Stimulated activated CD4-positive, alpha-beta T cell treated with anti-CD3 and anti-CD28 coated beads, Interleukin-1b, Interleukin-23, amount 100 ng/mL, for 48 hours (primary cell): Measurements from ENCODE around the gene OR4D9.

ENCODE experiments used
- DNase-seq: peaks from one replicate; pipeline ENCODE4 v3.0.0-alpha.2; 2020

Gene OR4D9

GRCh38 chr11:59550842-59551658 is 39.7 kb downstream of the OR4D9 start:
- DNase-seq: peak; percentile 87

GRCh38 chr11:59551659-59552521 is 40.6 kb downstream of the OR4D9 start:
- no peak for DNase-seq

- DNase-seq: no peak
Observed at GRCh38 chr11:59552844-59553243, 41.5 kb downstream of the OR4D9 start.

- DNase-seq: no peak
Observed at GRCh38 chr11:59553323-59553722, 42.0 kb downstream of the OR4D9 start.

DNA sequence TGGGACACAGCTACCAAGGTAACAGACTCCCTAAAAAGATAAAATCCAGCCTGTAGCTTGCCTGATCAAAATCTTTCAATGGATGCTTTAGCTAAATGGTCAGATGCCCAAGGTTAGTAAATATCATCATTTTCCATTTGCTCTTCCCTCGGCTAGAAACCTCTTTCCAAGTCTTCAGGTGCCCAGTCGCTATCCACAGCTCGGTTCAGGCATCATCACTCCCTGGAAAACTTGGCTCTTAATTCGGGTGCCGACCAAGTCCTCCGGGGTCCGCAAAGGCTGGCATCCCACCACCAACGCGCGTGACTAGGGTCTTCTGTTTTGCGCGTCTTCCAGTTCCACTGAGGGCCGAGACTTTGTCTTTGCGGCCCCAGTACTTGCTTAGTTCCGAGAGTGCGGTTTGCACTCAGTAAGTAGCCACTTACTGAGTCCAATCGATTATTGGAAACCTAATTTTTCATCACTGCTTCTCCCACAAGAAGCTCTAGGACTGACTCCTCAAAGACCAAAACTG is 44.3 kb downstream of the OR4D9 start:
- no peak for DNase-seq

GRCh38 chr11:59556115-59556916 is 45.0 kb downstream of the OR4D9 start:
- peak; percentile 85 for DNase-seq

- no peak for DNase-seq
Observed at GRCh38 chr11:59556917-59557348, 45.6 kb downstream of the OR4D9 start.

DNA sequence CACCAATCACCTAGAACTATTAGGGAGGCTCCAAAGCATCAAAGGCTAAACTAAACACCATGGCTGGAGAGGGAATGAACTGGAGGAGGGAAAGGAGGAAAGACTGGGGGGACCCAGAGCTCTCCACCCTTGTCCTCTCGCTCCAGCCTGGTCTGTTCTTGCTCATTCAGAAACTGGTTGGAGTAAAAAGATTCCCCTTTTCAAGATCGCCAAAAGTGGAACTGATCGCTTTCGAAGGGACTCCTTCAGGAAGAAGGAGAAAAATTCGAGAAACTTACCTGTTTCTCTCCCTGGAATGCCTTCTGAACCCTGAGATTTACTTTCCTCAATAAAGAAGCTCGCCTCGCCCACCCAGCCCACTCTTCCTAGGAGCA is 46.9 kb downstream of the OR4D9 start:
- no peak for DNase-seq

DNA sequence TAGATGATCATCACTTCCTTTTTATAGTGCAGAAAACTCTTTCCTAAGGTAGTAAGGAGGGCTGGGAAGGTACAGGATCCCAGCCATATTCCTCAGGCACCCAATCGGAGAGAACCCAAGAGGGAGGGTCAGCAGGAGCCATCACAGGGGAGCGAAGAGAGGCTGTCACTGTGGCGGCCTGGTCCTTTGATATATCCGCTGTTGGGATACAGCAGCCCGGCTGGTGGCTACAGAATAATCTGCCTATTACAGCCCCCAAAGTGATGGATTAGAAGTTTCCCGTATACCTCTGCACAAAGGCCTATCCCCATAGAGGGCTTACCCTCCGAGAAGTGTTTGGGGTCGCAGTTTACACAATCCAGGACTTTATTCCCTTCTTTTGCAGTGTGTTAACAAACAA is 48.5 kb downstream of the OR4D9 start:
- no peak for DNase-seq

- DNase-seq: peak; percentile 82
Observed at GRCh38 chr11:59560290-59560701, 49.0 kb downstream of the OR4D9 start.

DNA sequence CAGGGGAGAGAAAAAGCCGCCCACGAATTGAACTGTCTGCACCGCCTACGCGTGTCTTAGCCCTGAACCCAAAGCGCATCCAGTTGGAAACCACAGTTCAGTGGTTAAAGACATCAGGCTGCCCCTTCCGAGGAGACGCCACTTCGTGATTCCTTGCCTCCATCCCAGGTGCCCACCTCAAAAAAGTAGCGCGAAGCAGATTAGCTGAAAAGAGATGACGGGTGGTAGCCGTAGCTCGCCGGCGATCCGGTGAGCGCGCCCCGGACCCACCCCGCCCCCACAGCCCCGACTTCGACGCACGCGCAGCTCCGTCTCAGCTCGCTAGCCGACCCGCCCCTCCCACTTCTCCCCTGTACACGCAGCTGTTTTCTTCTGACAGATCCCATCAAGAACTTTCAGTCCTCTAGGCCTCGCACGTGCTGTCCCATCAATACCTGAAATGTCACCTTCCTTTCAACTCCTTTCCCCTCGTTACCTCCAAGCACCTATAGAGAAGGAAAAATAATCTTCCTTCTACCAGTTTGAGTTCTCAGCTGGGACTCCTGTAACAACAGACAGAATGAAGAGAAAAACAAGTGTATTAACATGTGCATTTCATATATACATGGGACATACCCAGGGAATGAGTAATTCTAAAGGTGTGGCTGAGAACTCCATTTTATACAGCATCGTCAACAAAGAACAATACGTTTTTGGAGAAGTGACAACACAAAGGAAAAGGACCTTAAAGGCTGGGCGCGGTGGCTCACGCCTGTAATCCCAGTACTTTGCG is 49.5 kb downstream of the OR4D9 start:
- peak; percentile 87 for DNase-seq

- no peak for DNase-seq
Observed at GRCh38 chr11:59562292-59562691, 51.0 kb downstream of the OR4D9 start.
